ENCODE measurements around the gene MARK3.
"Not testable (repeated sequence)": the region's sequence is repeated elsewhere in the genome, so short reads cannot be mapped to it uniquely, and the experiment has no call there.

The MARK3 gene

GRCh38 chr14:103523575-103523954 is 138.3 kb downstream of the MARK3 start:
- Mint-ChIP-seq H3K9me3 (no peaks in the 10 kb centered on the region), H3K4me3 (no peak overlapping the region), H3K27me3 (peaks cover 18% of the 10 kb centered on the region), H3K27ac (no peak overlapping the region), H3K36me3 (no peaks in the 10 kb centered on the region), H3K4me1 (peaks cover 58% of the 10 kb centered on the region)
- no peak for ATAC-seq

GRCh38 chr14:103524002-103524935 is 139.1 kb downstream of the MARK3 start:
- Mint-ChIP-seq H3K27ac (no peak overlapping the region), H3K27me3 (peaks cover 11% of the 10 kb centered on the region), H3K4me3 (no peak overlapping the region), H3K9me3 (no peaks in the 10 kb centered on the region), H3K4me1 (peaks cover 56% of the 10 kb centered on the region), H3K36me3 (no peaks in the 10 kb centered on the region)
- ATAC-seq = no peak

GRCh38 chr14:103525430-103526246 is 140.4 kb downstream of the MARK3 start:
- H3K36me3 Mint-ChIP-seq, H3K9me3 Mint-ChIP-seq, ATAC-seq, H3K4me3 Mint-ChIP-seq, H3K27me3 Mint-ChIP-seq: not testable (repeated sequence)
- Mint-ChIP-seq H3K4me1 (peaks cover 56% of the 10 kb centered on the region), H3K27ac (peak overlapping the region; percentile 84)

GRCh38 chr14:103526247-103526913 is 141.2 kb downstream of the MARK3 start:
- Mint-ChIP-seq H3K27me3 (no peaks in the 10 kb centered on the region), H3K36me3 (peaks cover 6% of the 10 kb centered on the region), H3K4me3 (no peak overlapping the region), H3K4me1 (peaks cover 62% of the 10 kb centered on the region), H3K27ac (peak overlapping the region; percentile 84), H3K9me3 (no peaks in the 10 kb centered on the region)
- ATAC-seq = no peak

GRCh38 chr14:103526914-103527248 is 141.7 kb downstream of the MARK3 start:
- Mint-ChIP-seq H3K4me1 (peaks cover 67% of the 10 kb centered on the region), H3K27me3 (no peaks in the 10 kb centered on the region), H3K27ac (peak overlapping the region; percentile 84), H3K9me3 (no peaks in the 10 kb centered on the region), H3K4me3 (peak overlapping the region; percentile 98), H3K36me3 (peaks cover 10% of the 10 kb centered on the region)
- no peak for ATAC-seq

GRCh38 chr14:103527408-103528145 is 142.4 kb downstream of the MARK3 start:
- H3K27me3 Mint-ChIP-seq = no peaks in the 10 kb centered on the region
- peak overlapping the region; percentile 84 for H3K27ac Mint-ChIP-seq
- H3K4me1 Mint-ChIP-seq = peaks cover 69% of the 10 kb centered on the region
- no peaks in the 10 kb centered on the region for H3K9me3 Mint-ChIP-seq
- H3K4me3 Mint-ChIP-seq = peak overlapping the region; percentile 98
- H3K36me3 Mint-ChIP-seq = peaks cover 10% of the 10 kb centered on the region
- peak; percentile 95 for ATAC-seq

GRCh38 chr14:103528146-103528586 is 143.0 kb downstream of the MARK3 start:
- peaks cover 69% of the 10 kb centered on the region for H3K4me1 Mint-ChIP-seq
- H3K27me3 Mint-ChIP-seq = no peaks in the 10 kb centered on the region

GRCh38 chr14:103528587-103529382 is 143.6 kb downstream of the MARK3 start, which contains the start of gene TRMT61A:
Gene TRMT61A, plus strand, starts transcription at chr14:103529196. Its CDS starts 783 bp downstream, at chr14:103529979.
- Mint-ChIP-seq H3K27ac (peak within 1 kb of the TSS; percentile 84), H3K27me3 (no peaks in the 10 kb centered on the region), H3K4me1 (peaks cover 69% of the 10 kb centered on the region), H3K4me3 (peak within 1 kb of the TSS; percentile 98), H3K36me3 (peaks cover 10% of the 10 kb centered on the region), H3K9me3 (no peaks in the 10 kb centered on the region)
- ATAC-seq = peak; percentile 60

More at GRCh38 chr14:103528146-103528586, 143.0 kb downstream of the MARK3 start:
- peak overlapping the region; percentile 98 for H3K4me3 Mint-ChIP-seq
- peak overlapping the region; percentile 84 for H3K27ac Mint-ChIP-seq
- H3K9me3 Mint-ChIP-seq = no peaks in the 10 kb centered on the region
- ATAC-seq = no peak
- H3K36me3 Mint-ChIP-seq = peaks cover 10% of the 10 kb centered on the region

- peak overlapping the region; percentile 84 for H3K27ac Mint-ChIP-seq
- H3K4me1 Mint-ChIP-seq = peaks cover 69% of the 10 kb centered on the region
- H3K4me3 Mint-ChIP-seq = peak overlapping the region; percentile 98
- H3K36me3 Mint-ChIP-seq = peaks cover 10% of the 10 kb centered on the region
- no peaks in the 10 kb centered on the region for H3K9me3 Mint-ChIP-seq
- no peaks in the 10 kb centered on the region for H3K27me3 Mint-ChIP-seq
- ATAC-seq = no peak
Measured at GRCh38 chr14:103529383-103530365, 144.5 kb downstream of the MARK3 start.

- H3K27ac Mint-ChIP-seq = peak overlapping the region; percentile 84
- peak overlapping the region; percentile 98 for H3K4me3 Mint-ChIP-seq
- H3K4me1 Mint-ChIP-seq = peaks cover 63% of the 10 kb centered on the region
- no peaks in the 10 kb centered on the region for H3K27me3 Mint-ChIP-seq
- no peak for ATAC-seq
- H3K9me3 Mint-ChIP-seq = no peaks in the 10 kb centered on the region
- H3K36me3 Mint-ChIP-seq = peaks cover 10% of the 10 kb centered on the region
Measured at GRCh38 chr14:103530390-103530789, 145.2 kb downstream of the MARK3 start.

- Mint-ChIP-seq H3K27ac (peak overlapping the region; percentile 39), H3K4me3 (no peak overlapping the region), H3K36me3 (peaks cover 10% of the 10 kb centered on the region), H3K4me1 (peaks cover 59% of the 10 kb centered on the region), H3K9me3 (no peaks in the 10 kb centered on the region), H3K27me3 (no peaks in the 10 kb centered on the region)
- ATAC-seq = no peak
Measured at GRCh38 chr14:103530831-103531230, 145.6 kb downstream of the MARK3 start.

GRCh38 chr14:103531421-103532215 is 146.4 kb downstream of the MARK3 start:
- H3K27me3 Mint-ChIP-seq = no peaks in the 10 kb centered on the region
- H3K4me1 Mint-ChIP-seq = peaks cover 51% of the 10 kb centered on the region
- ATAC-seq = no peak
- H3K36me3 Mint-ChIP-seq = peaks cover 10% of the 10 kb centered on the region
- H3K9me3 Mint-ChIP-seq = no peaks in the 10 kb centered on the region
- peak overlapping the region; percentile 39 for H3K27ac Mint-ChIP-seq
- H3K4me3 Mint-ChIP-seq = no peak overlapping the region
